ENCODE data around the gene CAMSAP1. TPM values are rescaled to one million over a fixed set of nuclear protein-coding genes. Genes with fewer than 3 reads are reported as not detected.

The CAMSAP1 gene
- total and polyA plus RNA-seq, 9 of the 15 experiments (the other 6 are each of a cell fraction or from before 2014, with no cell fraction given) = 1.5 to 28.8 (median 14.3) TPM

DNA sequence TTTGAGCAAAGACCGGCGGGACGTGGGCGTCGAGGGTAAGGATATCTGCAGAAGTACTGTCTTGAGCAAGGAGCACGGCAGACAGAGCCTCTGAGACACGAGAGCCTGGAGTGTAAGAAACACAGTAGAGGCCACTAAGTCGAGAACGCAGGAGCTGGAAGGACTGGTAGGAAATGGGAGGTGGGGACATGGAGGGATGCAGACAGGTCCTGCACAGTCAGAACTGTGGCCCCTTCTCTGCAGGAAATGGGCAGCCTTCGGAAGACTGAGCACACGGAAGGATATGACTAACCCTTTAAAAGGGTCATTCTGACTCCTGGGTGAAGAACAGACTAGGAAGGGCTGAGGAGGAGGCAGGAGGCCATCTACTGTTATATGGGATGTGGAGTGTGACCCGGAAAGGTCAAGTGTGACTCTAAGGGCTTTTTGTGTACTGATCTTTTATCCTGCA is 1.4 kb upstream of the CAMSAP1 start (continued):
- TF ChIP-seq, protein P1, sequence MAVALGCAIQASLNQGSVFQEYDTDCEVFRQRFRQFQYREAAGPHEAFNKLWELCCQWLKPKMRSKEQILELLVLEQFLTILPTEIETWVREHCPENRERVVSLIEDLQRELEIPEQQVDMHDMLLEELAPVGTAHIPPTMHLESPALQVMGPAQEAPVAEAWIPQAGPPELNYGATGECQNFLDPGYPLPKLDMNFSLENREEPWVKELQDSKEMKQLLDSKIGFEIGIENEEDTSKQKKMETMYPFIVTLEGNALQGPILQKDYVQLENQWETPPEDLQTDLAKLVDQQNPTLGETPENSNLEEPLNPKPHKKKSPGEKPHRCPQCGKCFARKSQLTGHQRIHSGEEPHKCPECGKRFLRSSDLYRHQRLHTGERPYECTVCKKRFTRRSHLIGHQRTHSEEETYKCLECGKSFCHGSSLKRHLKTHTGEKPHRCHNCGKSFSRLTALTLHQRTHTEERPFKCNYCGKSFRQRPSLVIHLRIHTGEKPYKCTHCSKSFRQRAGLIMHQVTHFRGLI (CRISPR knock-in tag; IDR thresholded peaks at IDR 0.05) = no peak
- TF ChIP-seq, protein P2, sequence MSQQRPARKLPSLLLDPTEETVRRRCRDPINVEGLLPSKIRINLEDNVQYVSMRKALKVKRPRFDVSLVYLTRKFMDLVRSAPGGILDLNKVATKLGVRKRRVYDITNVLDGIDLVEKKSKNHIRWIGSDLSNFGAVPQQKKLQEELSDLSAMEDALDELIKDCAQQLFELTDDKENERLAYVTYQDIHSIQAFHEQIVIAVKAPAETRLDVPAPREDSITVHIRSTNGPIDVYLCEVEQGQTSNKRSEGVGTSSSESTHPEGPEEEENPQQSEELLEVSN (IDR thresholded peaks at IDR 0.05; ENCODE audit: borderline replicate concordance in 1 of 2, extremely low read depth in 1 of 2, insufficient read depth in 1 of 2, insufficient read length in 1 of 2, low read depth in 1 of 2, low read length in 1 of 2, poor library complexity in 1 of 2, severe bottlenecking in 1 of 2) = peak; percentile 18 to 21
- TF ChIP-seq ZNF696 (CRISPR knock-in tag; conservative IDR thresholded peaks at IDR 0.05) (no peak), HLTF (IDR thresholded peaks at IDR 0.05) (no peak), NR2C1 (IDR thresholded peaks at IDR 0.05) (peak; percentile 67), NR2C1 (tag; IDR thresholded peaks at IDR 0.05) (peak; percentile 73), LCOR (CRISPR knock-in tag; IDR thresholded peaks at IDR 0.05) (no peak), NELFE (IDR thresholded peaks at IDR 0.05; ENCODE audit: insufficient read depth, insufficient read length) (no peak), ETV1 (tag; conservative IDR thresholded peaks at IDR 0.05; ENCODE audit: low read depth) (no peak), SUPT5H (IDR thresholded peaks at IDR 0.05) (peak; percentile 13; the same call in 1 of the 2 replicates), ATF7 (IDR thresholded peaks at IDR 0.05) (no peak), FOXA3 (CRISPR knock-in tag; conservative IDR thresholded peaks at IDR 0.05 in 1 of 2, IDR thresholded peaks at IDR 0.05 in 1 of 2) (0 out of 4 replicates have a peak, but pooled peaks of 1 of the 2 experiments have one; percentile 32)
- TF ChIP-seq, protein P3, sequence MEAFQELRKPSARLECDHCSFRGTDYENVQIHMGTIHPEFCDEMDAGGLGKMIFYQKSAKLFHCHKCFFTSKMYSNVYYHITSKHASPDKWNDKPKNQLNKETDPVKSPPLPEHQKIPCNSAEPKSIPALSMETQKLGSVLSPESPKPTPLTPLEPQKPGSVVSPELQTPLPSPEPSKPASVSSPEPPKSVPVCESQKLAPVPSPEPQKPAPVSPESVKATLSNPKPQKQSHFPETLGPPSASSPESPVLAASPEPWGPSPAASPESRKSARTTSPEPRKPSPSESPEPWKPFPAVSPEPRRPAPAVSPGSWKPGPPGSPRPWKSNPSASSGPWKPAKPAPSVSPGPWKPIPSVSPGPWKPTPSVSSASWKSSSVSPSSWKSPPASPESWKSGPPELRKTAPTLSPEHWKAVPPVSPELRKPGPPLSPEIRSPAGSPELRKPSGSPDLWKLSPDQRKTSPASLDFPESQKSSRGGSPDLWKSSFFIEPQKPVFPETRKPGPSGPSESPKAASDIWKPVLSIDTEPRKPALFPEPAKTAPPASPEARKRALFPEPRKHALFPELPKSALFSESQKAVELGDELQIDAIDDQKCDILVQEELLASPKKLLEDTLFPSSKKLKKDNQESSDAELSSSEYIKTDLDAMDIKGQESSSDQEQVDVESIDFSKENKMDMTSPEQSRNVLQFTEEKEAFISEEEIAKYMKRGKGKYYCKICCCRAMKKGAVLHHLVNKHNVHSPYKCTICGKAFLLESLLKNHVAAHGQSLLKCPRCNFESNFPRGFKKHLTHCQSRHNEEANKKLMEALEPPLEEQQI (IDR thresholded peaks at IDR 0.05) = no peak
- TF ChIP-seq, protein P4, sequence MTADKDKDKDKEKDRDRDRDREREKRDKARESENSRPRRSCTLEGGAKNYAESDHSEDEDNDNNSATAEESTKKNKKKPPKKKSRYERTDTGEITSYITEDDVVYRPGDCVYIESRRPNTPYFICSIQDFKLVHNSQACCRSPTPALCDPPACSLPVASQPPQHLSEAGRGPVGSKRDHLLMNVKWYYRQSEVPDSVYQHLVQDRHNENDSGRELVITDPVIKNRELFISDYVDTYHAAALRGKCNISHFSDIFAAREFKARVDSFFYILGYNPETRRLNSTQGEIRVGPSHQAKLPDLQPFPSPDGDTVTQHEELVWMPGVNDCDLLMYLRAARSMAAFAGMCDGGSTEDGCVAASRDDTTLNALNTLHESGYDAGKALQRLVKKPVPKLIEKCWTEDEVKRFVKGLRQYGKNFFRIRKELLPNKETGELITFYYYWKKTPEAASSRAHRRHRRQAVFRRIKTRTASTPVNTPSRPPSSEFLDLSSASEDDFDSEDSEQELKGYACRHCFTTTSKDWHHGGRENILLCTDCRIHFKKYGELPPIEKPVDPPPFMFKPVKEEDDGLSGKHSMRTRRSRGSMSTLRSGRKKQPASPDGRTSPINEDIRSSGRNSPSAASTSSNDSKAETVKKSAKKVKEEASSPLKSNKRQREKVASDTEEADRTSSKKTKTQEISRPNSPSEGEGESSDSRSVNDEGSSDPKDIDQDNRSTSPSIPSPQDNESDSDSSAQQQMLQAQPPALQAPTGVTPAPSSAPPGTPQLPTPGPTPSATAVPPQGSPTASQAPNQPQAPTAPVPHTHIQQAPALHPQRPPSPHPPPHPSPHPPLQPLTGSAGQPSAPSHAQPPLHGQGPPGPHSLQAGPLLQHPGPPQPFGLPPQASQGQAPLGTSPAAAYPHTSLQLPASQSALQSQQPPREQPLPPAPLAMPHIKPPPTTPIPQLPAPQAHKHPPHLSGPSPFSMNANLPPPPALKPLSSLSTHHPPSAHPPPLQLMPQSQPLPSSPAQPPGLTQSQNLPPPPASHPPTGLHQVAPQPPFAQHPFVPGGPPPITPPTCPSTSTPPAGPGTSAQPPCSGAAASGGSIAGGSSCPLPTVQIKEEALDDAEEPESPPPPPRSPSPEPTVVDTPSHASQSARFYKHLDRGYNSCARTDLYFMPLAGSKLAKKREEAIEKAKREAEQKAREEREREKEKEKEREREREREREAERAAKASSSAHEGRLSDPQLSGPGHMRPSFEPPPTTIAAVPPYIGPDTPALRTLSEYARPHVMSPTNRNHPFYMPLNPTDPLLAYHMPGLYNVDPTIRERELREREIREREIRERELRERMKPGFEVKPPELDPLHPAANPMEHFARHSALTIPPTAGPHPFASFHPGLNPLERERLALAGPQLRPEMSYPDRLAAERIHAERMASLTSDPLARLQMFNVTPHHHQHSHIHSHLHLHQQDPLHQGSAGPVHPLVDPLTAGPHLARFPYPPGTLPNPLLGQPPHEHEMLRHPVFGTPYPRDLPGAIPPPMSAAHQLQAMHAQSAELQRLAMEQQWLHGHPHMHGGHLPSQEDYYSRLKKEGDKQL (CRISPR knock-in tag; IDR thresholded peaks at IDR 0.05; ENCODE audit: borderline replicate concordance) = no peak
